Colonic mucosa (tissue), 4 donors: ENCODE data around the gene PDLIM4. TPM values are rescaled to one million over a fixed set of nuclear protein-coding genes. Genes with fewer than 3 reads are reported as not detected.
A peak's percentile ranks its signal among the peaks of the same experiment; 100 is the strongest.

ENCODE experiments used
- DNase-seq: peaks from one replicate; pipeline ENCODE4 v3.0.0-alpha.2; 2020
- H3K27ac ChIP-seq: fragments of 200-600 bp; one replicate; pipeline ENCODE4 v1.8.0; 2021
- H3K27me3 ChIP-seq: fragments of 200-600 bp; one replicate; pipeline ENCODE4 v1.8.0; 2021
- H3K36me3 ChIP-seq: fragments of 200-600 bp; one replicate; pipeline ENCODE4 v1.8.0; 2021
- H3K4me1 ChIP-seq: fragments of 200-600 bp; one replicate; pipeline ENCODE4 v1.8.0; 2021; ENCODE audit warnings: mild to moderate bottlenecking
- H3K4me3 ChIP-seq: fragments of 200-600 bp; one replicate; pipeline ENCODE4 v1.8.0; 2021
- H3K9ac ChIP-seq, 2 donors: one replicate each; pipeline ENCODE4 v1.7.0; 2013; ENCODE audit warnings: control low read depth in 2 of 2, low read depth in 2 of 2, low read length in 2 of 2
- H3K9me3 ChIP-seq: fragments of 200-600 bp; one replicate; pipeline ENCODE4 v1.8.0; 2021
- CTCF ChIP-seq: fragments of 200-600 bp; IDR thresholded peaks from one replicate; pipeline ENCODE4 v1.8.0; 2022; ENCODE audit warnings: antibody characterized with exemption, mild to moderate bottlenecking
- intact Hi-C: fragments of 100-400 bp; cut with DNase I; formaldehyde crosslinking; loops from one replicate; pipeline ENCODE4 v1.14.1; 2022
- total RNA-seq, 2 donors: library from RNA; stranded (reverse); fragmentation: NEBNext Ultra II Directional in 1 of 2; extraction: Animal tissue kit (Norgen Biotek cat#: 25700) in 1 of 2; gene quantifications; one replicate each; pipeline ENCODE4 v1.2.1, GENCODE V29; 2021
- donor health status: healthy.
- donor health status: DM: no; HTN: no; CAD: no.
- donor health status: DM: no; HTN: no; CAD: no.

The PDLIM4 gene
- total RNA-seq, 2 donors from 2014 or later = 2.3 to 14.3 TPM

GRCh38 chr5:132261881-132262845 lies 4.7 kb downstream of the PDLIM4 start:
- peaks cover 20% of the 10 kb centered on the region for H3K4me1 ChIP-seq
- H3K36me3 ChIP-seq = no peaks in the 10 kb centered on the region
- peak overlapping the region; percentile 24 for H3K27ac ChIP-seq
- no peak for TF ChIP-seq CTCF
- no peaks in the 10 kb centered on the region for H3K9me3 ChIP-seq
- H3K9ac ChIP-seq = no peak overlapping the region
- H3K27me3 ChIP-seq = no peaks in the 10 kb centered on the region
- DNase-seq = peak; percentile 15
- H3K4me3 ChIP-seq = no peak overlapping the region
- intact Hi-C loops = no loop called here

GRCh38 chr5:132262882-132263547 lies 5.5 kb downstream of the PDLIM4 start:
- DNase-seq = peak; percentile 3
- no peak for TF ChIP-seq CTCF
- H3K27me3 ChIP-seq = no peaks in the 10 kb centered on the region
- peak overlapping the region; percentile 32 for H3K27ac ChIP-seq
- H3K9me3 ChIP-seq = no peaks in the 10 kb centered on the region
- intact Hi-C loops = no loop called here
- H3K4me1 ChIP-seq = peaks cover 20% of the 10 kb centered on the region
- H3K9ac ChIP-seq = no peak overlapping the region
- H3K36me3 ChIP-seq = no peaks in the 10 kb centered on the region
- no peak overlapping the region for H3K4me3 ChIP-seq

GRCh38 chr5:132263548-132264261 lies 6.2 kb downstream of the PDLIM4 start:
- peak; percentile 18 for DNase-seq
- Histone ChIP-seq H3K9ac (no peak overlapping the region), H3K27ac (peak overlapping the region; percentile 72), H3K4me1 (peaks cover 20% of the 10 kb centered on the region), H3K27me3 (no peaks in the 10 kb centered on the region), H3K9me3 (no peaks in the 10 kb centered on the region), H3K36me3 (no peaks in the 10 kb centered on the region), H3K4me3 (no peak overlapping the region)
- intact Hi-C loops = no loop called here
- no peak for TF ChIP-seq CTCF

- Histone ChIP-seq H3K36me3 (no peaks in the 10 kb centered on the region), H3K27ac (peak overlapping the region; percentile 72), H3K9ac (peak overlapping the region in 1 of 2 donors; percentile 71), H3K27me3 (no peaks in the 10 kb centered on the region), H3K4me1 (peaks cover 20% of the 10 kb centered on the region), H3K4me3 (no peak overlapping the region), H3K9me3 (no peaks in the 10 kb centered on the region)
- TF ChIP-seq CTCF = no peak
- DNase-seq = peak; percentile 19
- intact Hi-C loops = no loop called here
Measured at GRCh38 chr5:132264546-132265335, 7.2 kb downstream of the PDLIM4 start.
